Mesenchymal stem cell (in vitro differentiated cells and primary cell): Measurements from ENCODE around the gene APOC4.

Experiments used
- DNase-seq: peaks from one replicate; pipeline ENCODE4 v3.0.0-alpha.2; 2013
- H2AFZ ChIP-seq: one replicate; pipeline ENCODE4 v1.6.1; 2013; ENCODE audit warnings: low read depth, mild to moderate bottlenecking, control low read depth, inconsistent platforms, low read length, moderate library complexity
- H2AK5ac ChIP-seq: 2 replicates; pipeline ENCODE4 v1.6.1; 2013; ENCODE audit warnings: low read length, moderate library complexity, mild to moderate bottlenecking, inconsistent platforms; ENCODE audit not compliant: severe bottlenecking
- H2BK120ac ChIP-seq: one replicate; pipeline ENCODE4 v1.6.1; 2013; ENCODE audit warnings: low read depth, mild to moderate bottlenecking, inconsistent platforms, low read length, moderate library complexity
- H2BK12ac ChIP-seq, 2 experiments: one replicate each; pipeline ENCODE4 v1.6.1; 2013; ENCODE audit warnings: inconsistent platforms in 2 of 2, low read length in 2 of 2, mild to moderate bottlenecking in 2 of 2, moderate library complexity in 2 of 2, control low read depth in 1 of 2
- H2BK15ac ChIP-seq: one replicate; pipeline ENCODE4 v1.6.1; 2013; ENCODE audit warnings: mild to moderate bottlenecking, low read depth, inconsistent platforms; ENCODE audit not compliant: poor library complexity, severe bottlenecking
- H2BK5ac ChIP-seq: 2 replicates; pipeline ENCODE4 v1.6.1; 2013; ENCODE audit warnings: low read depth, mild to moderate bottlenecking, low read length, control low read depth, inconsistent platforms; ENCODE audit not compliant: poor library complexity, severe bottlenecking
- H3K14ac ChIP-seq, 2 experiments: one replicate each; pipeline ENCODE4 v1.6.1; 2013; ENCODE audit warnings: inconsistent platforms in 2 of 2, low read length in 2 of 2, control low read depth in 1 of 2, mild to moderate bottlenecking in 1 of 2, moderate library complexity in 1 of 2
- H3K18ac ChIP-seq, 2 experiments: one replicate each; pipeline ENCODE4 v1.6.1; 2013; ENCODE audit warnings: inconsistent platforms in 2 of 2, low read length in 2 of 2, control low read depth in 1 of 2, low read depth in 1 of 2, mild to moderate bottlenecking in 1 of 2
- H3K23ac ChIP-seq, 2 experiments: one replicate each; pipeline ENCODE4 v1.6.1; 2013; ENCODE audit warnings: inconsistent platforms in 2 of 2, low read length in 2 of 2, mild to moderate bottlenecking in 2 of 2, moderate library complexity in 2 of 2, control low read depth in 1 of 2
- H3K27ac ChIP-seq: 2 replicates; pipeline ENCODE4 v1.5.1; 2013; ENCODE audit warnings: mild to moderate bottlenecking, moderate library complexity, low read length, control low read depth, inconsistent platforms; ENCODE audit not compliant: poor library complexity, severe bottlenecking
- H3K27me3 ChIP-seq, 2 experiments: 2 replicates each; pipeline versions ENCODE4 v1.6.1 to v1.7.0; 2013; ENCODE audit warnings: low read length in 2 of 2, mild to moderate bottlenecking in 2 of 2, moderate library complexity in 2 of 2, control low read depth in 1 of 2, inconsistent platforms in 1 of 2; ENCODE audit not compliant: control insufficient read depth in 1 of 2, insufficient read depth in 1 of 2
- H3K36me3 ChIP-seq, 2 experiments: 2 replicates each; pipeline versions ENCODE4 v1.6.1 to v1.7.0; 2013; ENCODE audit warnings: low read length in 2 of 2, control low read depth in 1 of 2, inconsistent platforms in 1 of 2, low read depth in 1 of 2, mild to moderate bottlenecking in 1 of 2; ENCODE audit not compliant: insufficient read depth in 2 of 2, control insufficient read depth in 1 of 2
- H3K4ac ChIP-seq, 2 experiments: one replicate each; pipeline ENCODE4 v1.6.1; 2013; ENCODE audit warnings: inconsistent platforms in 2 of 2, low read length in 2 of 2, mild to moderate bottlenecking in 2 of 2, moderate library complexity in 2 of 2, control low read depth in 1 of 2, low read depth in 1 of 2
- H3K4me1 ChIP-seq: 2 replicates; pipeline ENCODE4 v1.6.1; 2013; ENCODE audit warnings: low read depth, low read length, control low read depth; ENCODE audit not compliant: control insufficient read depth, insufficient read depth
- H3K4me2 ChIP-seq: 2 replicates; pipeline ENCODE4 v1.6.1; 2013; ENCODE audit warnings: low read length, mild to moderate bottlenecking, inconsistent platforms; ENCODE audit not compliant: poor library complexity, severe bottlenecking
- H3K4me3 ChIP-seq, 2 experiments: 2 replicates each; pipeline versions ENCODE4 v1.5.1 to v1.7.0; 2013; ENCODE audit warnings: low read length in 2 of 2, mild to moderate bottlenecking in 2 of 2, control low read depth in 1 of 2, low read depth in 1 of 2; ENCODE audit not compliant: insufficient read depth in 1 of 2
- H3K79me1 ChIP-seq: replicated peaks from 2 replicates; pipeline ENCODE4 v1.6.1; 2013; ENCODE audit warnings: mild to moderate bottlenecking, control low read depth, low read length, inconsistent platforms; ENCODE audit not compliant: poor library complexity, severe bottlenecking
- H3K9ac ChIP-seq: 2 replicates; pipeline ENCODE4 v1.7.0; 2013; ENCODE audit warnings: mild to moderate bottlenecking, low read length, moderate library complexity
- H3K9me3 ChIP-seq: 2 replicates; pipeline ENCODE4 v1.7.0; 2013; ENCODE audit warnings: mild to moderate bottlenecking, low read length; ENCODE audit not compliant: control insufficient read depth
- H4K8ac ChIP-seq: one replicate; pipeline ENCODE4 v1.6.1; 2013; ENCODE audit warnings: inconsistent platforms, mild to moderate bottlenecking, low read length, moderate library complexity
- H4K91ac ChIP-seq: one replicate; pipeline ENCODE4 v1.6.1; 2013; ENCODE audit warnings: mild to moderate bottlenecking, low read length, inconsistent platforms
- WGBS: methylation state at CpG from one replicate; pipeline ENCODE4 v1.1.7; 2013; ENCODE audit warnings: mixed read lengths; 5-methylcytosine and 5-hydroxymethylcytosine counted together

APOC4 gene

DNA sequence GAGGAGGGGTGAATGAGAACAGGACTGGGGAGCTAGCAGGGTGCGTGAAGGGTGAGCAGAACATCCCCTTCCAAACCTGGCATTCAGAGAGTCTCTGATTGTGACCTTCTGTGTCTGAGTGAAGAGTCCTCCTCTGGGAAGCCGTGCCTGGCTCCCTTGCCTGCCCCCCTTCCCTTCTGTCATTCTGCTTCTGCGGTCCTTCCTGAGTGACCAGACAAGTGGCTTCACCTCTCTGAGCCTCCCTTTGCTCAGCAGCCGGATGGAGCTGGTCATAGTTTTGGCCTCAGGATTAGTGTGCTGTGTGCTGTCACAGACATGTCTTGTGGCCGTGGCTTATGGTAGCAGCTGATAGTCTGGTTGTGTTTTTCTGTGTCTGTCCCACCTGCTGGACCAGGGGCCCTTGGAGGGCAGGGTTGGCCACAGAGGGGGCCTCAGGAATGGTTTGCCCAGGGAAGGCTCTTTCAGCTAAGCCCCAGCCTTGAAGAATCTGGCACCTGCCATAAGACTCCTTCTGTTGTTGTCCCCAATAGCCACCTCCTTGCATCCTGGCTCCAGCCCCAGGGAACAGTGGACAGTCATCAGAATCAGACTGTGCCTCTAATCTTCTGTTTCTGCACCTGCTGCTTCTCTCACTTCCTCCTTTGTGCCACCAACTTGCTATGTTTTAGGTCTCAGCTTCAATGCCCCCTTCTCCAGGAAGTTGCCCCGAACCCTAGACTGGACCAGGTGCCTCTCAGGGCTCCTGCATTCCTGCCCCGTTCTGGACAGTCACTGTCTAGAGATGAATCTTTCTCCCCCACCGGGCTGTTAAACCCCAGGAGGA is 19.1 kb downstream of the APOC4 start:
- Histone ChIP-seq H3K18ac (no peak overlapping the region), H3K27me3 (no peaks in the 10 kb centered on the region), H2AK5ac (no peak overlapping the region), H2BK12ac (no peak overlapping the region), H3K27ac (no peak overlapping the region), H2BK15ac (no peak overlapping the region), H2BK5ac (no peak overlapping the region), H3K23ac (no peak overlapping the region), H2AFZ (no peak overlapping the region), H3K4ac (no peak overlapping the region), H3K9ac (no peak overlapping the region), H4K8ac (no peak overlapping the region), H4K91ac (no peak overlapping the region), H3K9me3 (no peaks in the 10 kb centered on the region), H3K79me1 (peaks cover 30% of the 10 kb centered on the region), H3K14ac (no peak overlapping the region), H3K4me1 (peaks cover 13% of the 10 kb centered on the region), H3K36me3 (peaks cover 42% of the 10 kb centered on the region in 2 experiments), H3K4me2 (no peak overlapping the region), H2BK120ac (no peak overlapping the region), H3K4me3 (no peak overlapping the region)
- no peak for DNase-seq
- WGBS, result 97% methylated on average over 8 of the region's 8 CpGs

DNA sequence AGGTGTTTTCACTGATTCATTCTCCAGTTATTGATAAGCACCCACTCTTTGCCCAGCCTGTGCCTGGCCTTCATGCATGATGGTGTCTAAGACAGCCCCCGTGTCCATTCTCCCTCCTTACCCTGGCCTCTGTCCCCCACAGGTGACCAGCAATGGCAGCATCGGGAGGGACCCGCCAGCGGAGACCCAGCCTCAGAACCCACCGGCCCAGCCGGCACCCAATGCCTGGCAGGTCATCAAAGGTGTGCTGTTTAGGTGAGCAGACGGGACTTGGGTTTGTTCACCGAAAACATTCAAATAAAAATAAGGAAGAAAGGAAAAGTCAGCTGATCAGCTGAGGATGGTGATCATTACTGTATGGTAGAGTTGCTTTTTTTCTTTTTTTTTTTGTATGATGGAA is 19.8 kb downstream of the APOC4 start:
- peaks cover 11% of the 10 kb centered on the region for H3K4me1 ChIP-seq
- peaks cover 46% of the 10 kb centered on the region in 2 experiments for H3K36me3 ChIP-seq
- no peak overlapping the region for H3K9ac ChIP-seq
- no peak overlapping the region for H3K14ac ChIP-seq
- H3K23ac ChIP-seq, result no peak overlapping the region
- no peak overlapping the region for H2AFZ ChIP-seq
- no peak overlapping the region for H4K8ac ChIP-seq
- no peak overlapping the region for H2BK15ac ChIP-seq
- no peak overlapping the region for H2AK5ac ChIP-seq
- no peak overlapping the region for H2BK5ac ChIP-seq
- no peak overlapping the region for H2BK12ac ChIP-seq
- no peak overlapping the region for H3K4me2 ChIP-seq
- H3K4me3 ChIP-seq, result no peak overlapping the region
- no peak overlapping the region for H2BK120ac ChIP-seq
- H3K18ac ChIP-seq, result no peak overlapping the region
- DNase-seq, result no peak
- no peak overlapping the region for H3K27ac ChIP-seq
- H3K27me3 ChIP-seq, result no peaks in the 10 kb centered on the region
- 96% methylated on average over 7 of the region's 8 CpGs for WGBS
- H3K9me3 ChIP-seq, result no peaks in the 10 kb centered on the region
- peaks cover 31% of the 10 kb centered on the region for H3K79me1 ChIP-seq
- H3K4ac ChIP-seq, result no peak overlapping the region
- H4K91ac ChIP-seq, result no peak overlapping the region

DNA sequence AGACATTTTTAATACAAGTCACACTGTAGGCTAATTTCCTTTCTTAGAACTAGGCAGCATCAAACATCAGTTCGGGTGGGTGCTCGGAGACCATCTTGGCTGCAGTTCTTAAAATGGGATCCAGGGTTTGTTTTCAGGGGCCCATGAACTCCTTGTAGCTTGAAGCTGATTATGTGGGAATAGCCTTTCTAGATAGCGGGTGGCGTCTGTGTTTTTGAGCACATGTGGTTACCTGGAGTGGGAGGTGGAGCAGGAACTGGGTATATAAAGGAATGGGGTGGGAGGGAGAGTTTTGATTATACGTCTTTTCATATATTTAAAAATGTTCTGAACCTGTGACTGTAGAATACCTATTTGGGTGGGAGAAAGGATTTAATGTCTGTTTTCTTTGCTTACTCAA is 26.1 kb downstream of the APOC4 start:
- no peak overlapping the region for H4K91ac ChIP-seq
- no peaks in the 10 kb centered on the region for H3K9me3 ChIP-seq
- peaks cover 2% of the 10 kb centered on the region for H3K4me1 ChIP-seq
- peaks cover 45 to 48% of the 10 kb centered on the region in 2 experiments for H3K36me3 ChIP-seq
- no peak overlapping the region for H3K9ac ChIP-seq
- no peak overlapping the region for H2BK15ac ChIP-seq
- no peaks in the 10 kb centered on the region for H3K27me3 ChIP-seq
- H3K18ac ChIP-seq, result no peak overlapping the region
- H3K79me1 ChIP-seq, result peaks cover 30% of the 10 kb centered on the region
- H3K4me2 ChIP-seq, result no peak overlapping the region
- H3K4ac ChIP-seq, result no peak overlapping the region
- no peak overlapping the region for H3K14ac ChIP-seq
- no peak overlapping the region for H2BK120ac ChIP-seq
- H2BK5ac ChIP-seq, result no peak overlapping the region
- no peak overlapping the region for H2AK5ac ChIP-seq
- DNase-seq, result no peak
- no peak overlapping the region for H3K23ac ChIP-seq
- H3K4me3 ChIP-seq, result no peak overlapping the region
- H2AFZ ChIP-seq, result no peak overlapping the region
- 99% methylated on average over 5 of the region's 5 CpGs for WGBS
- H2BK12ac ChIP-seq, result no peak overlapping the region
- H4K8ac ChIP-seq, result no peak overlapping the region
- no peak overlapping the region for H3K27ac ChIP-seq

DNA sequence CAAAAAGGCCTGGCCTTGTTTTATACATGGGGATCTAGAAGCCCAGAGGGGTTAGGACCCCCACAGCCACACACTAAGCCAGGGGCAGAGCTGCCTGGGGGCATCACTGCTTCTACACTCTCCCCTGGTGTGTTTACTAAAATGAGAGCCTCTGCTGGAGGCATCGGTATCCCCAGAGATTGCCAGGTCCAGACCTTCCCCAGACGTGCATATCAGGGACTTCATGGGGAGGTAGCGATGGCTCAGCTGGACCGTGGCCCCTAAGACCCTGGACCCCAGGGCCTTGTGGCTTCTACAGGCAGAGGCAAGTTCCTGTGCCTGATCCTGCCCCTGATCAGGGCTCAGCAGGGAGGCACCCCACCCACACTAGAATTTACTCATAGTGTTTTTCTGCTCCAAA is 26.6 kb downstream of the APOC4 start:
- WGBS, result 96% methylated on average over 4 of the region's 4 CpGs
- Histone ChIP-seq H3K14ac (no peak overlapping the region), H2AFZ (no peak overlapping the region), H4K91ac (no peak overlapping the region), H3K23ac (no peak overlapping the region), H3K18ac (no peak overlapping the region), H3K4me3 (no peak overlapping the region), H3K27me3 (no peaks in the 10 kb centered on the region), H4K8ac (no peak overlapping the region), H2BK12ac (no peak overlapping the region), H3K4ac (no peak overlapping the region), H2BK5ac (no peak overlapping the region), H3K27ac (no peak overlapping the region), H3K9me3 (no peaks in the 10 kb centered on the region), H3K36me3 (peaks cover 47 to 53% of the 10 kb centered on the region in 2 experiments), H3K79me1 (peaks cover 31% of the 10 kb centered on the region), H2AK5ac (no peak overlapping the region), H3K9ac (no peak overlapping the region), H3K4me1 (peaks cover 2% of the 10 kb centered on the region), H3K4me2 (no peak overlapping the region), H2BK120ac (no peak overlapping the region), H2BK15ac (no peak overlapping the region)
- no peak for DNase-seq
